ENCODE measurements around the gene POLN. TPM values are rescaled to one million over a fixed set of nuclear protein-coding genes. Genes with fewer than 3 reads are reported as not detected.
A peak's percentile ranks its signal among the peaks of the same experiment; 100 is the strongest.

The POLN gene
- total and polyA plus RNA-seq, 8 donors, result 2.7 to 5.7 (median 3.9) TPM

DNA sequence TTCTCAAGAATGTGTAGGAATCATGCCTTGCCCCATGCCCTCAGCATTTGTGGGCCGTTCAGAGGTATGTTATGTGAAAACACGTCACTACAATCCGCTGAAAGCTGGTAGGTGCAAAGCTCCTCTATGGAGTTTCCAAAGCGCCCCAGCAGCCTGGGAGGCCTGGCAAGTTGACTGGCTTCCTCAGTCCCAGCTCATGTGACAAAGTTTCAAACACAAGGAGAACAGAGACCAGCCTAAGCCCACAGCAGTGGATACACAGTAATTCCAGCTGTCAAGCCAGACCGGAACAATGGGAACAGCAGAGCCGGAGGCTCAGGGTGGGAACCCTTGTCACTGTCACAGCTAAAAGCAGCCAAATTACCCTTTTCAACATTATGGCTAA is 149.3 kb downstream of the POLN start:
- intact Hi-C loops (cut with DNase I), result no loop called here

DNA sequence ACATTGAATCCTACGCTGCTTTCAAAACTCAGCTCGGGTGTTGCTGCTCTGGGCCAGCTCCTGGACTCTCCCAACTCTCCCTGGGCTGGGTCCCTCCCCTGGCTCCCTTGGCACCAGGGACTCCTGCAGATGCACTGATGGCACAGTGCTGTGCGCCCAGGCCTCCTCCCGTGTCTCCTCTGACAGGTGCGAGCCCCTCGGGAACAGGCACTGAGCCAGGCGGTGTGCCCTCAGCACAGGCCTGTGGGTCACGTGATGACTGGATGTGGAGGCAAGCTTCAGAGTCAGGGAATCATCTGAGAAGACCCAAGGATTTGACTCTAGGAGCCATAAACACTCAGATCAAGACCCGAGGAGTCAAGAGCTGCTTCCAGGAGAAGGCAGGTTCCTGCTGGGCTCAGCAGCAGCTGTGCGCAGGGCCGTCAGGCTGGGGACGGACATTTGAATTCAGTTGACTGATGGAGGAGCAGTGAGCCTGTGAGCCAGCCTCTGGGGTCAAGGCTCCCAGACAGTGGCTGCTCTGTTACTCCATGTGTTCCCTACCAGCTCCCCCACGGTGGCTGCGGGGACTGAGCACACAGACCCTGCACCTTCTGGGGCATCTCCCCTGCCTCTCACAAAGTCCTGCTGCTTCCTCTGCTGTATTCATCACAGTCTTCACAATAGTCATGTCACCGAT is 149.8 kb downstream of the POLN start:
- no peaks in the 10 kb centered on the region for H3K4me1 ChIP-seq
- no peaks in the 10 kb centered on the region for H3K27me3 ChIP-seq
- TF ChIP-seq CTCF (IDR thresholded peaks at IDR 0.05), result no peak
- ATAC-seq, result no peak
- no peak overlapping the region for H3K27ac ChIP-seq
- DNase-seq, result peak in 1 of 4 donors; percentile 23
- intact Hi-C loops (cut with DNase I), result no loop called here
- no peak overlapping the region for H3K4me3 ChIP-seq
- peaks cover 0 to 11% of the 10 kb centered on the region in 2 donors for H3K9me3 ChIP-seq
- H3K36me3 ChIP-seq, result no peaks in the 10 kb centered on the region

More for the DNA sequence above, 149.3 kb downstream of the POLN start:
- DNase-seq (no peak), ATAC-seq (no peak)
- Histone ChIP-seq H3K4me3 (no peak overlapping the region), H3K27me3 (no peaks in the 10 kb centered on the region), H3K4me1 (no peaks in the 10 kb centered on the region), H3K9me3 (peaks cover 0 to 11% of the 10 kb centered on the region in 2 donors), H3K36me3 (no peaks in the 10 kb centered on the region), H3K27ac (no peak overlapping the region)
- TF ChIP-seq CTCF (IDR thresholded peaks at IDR 0.05), result no peak

DNA sequence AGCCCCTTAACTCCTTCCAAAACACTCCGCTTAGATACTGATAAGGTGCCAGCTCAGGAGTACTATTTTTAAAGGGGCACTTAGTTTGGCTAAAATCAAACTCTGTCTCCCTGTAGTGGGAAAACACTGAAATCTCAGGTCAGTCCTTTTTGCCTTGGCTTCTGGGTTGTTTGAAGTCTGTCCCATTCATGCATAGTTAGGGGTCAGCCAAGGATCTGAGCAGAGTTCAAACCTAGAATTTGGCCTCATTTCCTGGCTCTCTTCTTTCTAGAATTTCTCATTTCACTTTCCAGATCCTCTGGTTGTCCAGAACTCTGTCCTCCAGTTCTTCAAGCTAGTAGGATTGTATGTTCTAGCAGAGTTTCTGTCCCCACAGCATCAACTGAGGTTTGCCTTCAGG is 151.3 kb downstream of the POLN start:
- TF ChIP-seq CTCF (IDR thresholded peaks at IDR 0.05), result no peak
- intact Hi-C loops (cut with DNase I), result no loop called here
- Histone ChIP-seq H3K9me3 (no peaks in the 10 kb centered on the region), H3K36me3 (no peaks in the 10 kb centered on the region), H3K4me3 (no peak overlapping the region), H3K27ac (no peak overlapping the region), H3K4me1 (no peaks in the 10 kb centered on the region), H3K27me3 (no peaks in the 10 kb centered on the region)
- DNase-seq (no peak), ATAC-seq (no peak)

- Histone ChIP-seq H3K4me3 (no peak overlapping the region), H3K27me3 (no peaks in the 10 kb centered on the region), H3K27ac (no peak overlapping the region), H3K36me3 (no peaks in the 10 kb centered on the region), H3K4me1 (no peaks in the 10 kb centered on the region), H3K9me3 (no peaks in the 10 kb centered on the region)
- intact Hi-C loops (cut with DNase I), result no loop called here
- no peak for TF ChIP-seq CTCF (IDR thresholded peaks at IDR 0.05)
- ATAC-seq (no peak), DNase-seq (no peak)
Observed at GRCh38 chr4:2089222-2089621, 152.7 kb downstream of the POLN start.

DNA sequence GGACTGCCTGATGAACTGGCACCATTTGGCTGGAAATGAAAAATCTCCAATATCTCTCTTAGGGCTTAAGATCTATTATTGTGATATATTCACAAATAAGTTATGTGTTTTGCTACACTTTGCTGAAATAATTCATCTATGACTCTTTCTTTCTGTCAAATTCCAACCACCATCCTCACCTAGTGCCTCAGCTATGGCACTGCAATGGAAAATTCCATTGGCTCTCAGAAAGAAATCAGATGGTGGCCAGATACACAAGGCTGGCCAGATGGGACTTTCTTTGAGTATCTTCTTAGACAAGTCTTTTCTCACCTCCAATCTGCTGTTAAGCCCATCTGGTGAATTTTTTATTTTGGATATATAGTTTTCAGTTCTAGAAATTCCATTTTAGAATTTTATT is 154.8 kb downstream of the POLN start:
- H3K4me3 ChIP-seq, result no peak overlapping the region
- no peak for TF ChIP-seq CTCF (IDR thresholded peaks at IDR 0.05)
- no peaks in the 10 kb centered on the region for H3K4me1 ChIP-seq
- H3K27me3 ChIP-seq, result no peaks in the 10 kb centered on the region
- intact Hi-C loops (cut with DNase I), result no loop called here
- DNase-seq (no peak), ATAC-seq (no peak)
- no peaks in the 10 kb centered on the region for H3K36me3 ChIP-seq
- H3K9me3 ChIP-seq, result no peaks in the 10 kb centered on the region
- H3K27ac ChIP-seq, result no peak overlapping the region

Measured in left lung (tissue), 10 donors.